Fibroblast of lung (primary cell): Measurements from ENCODE around the gene ALPK3.

ENCODE experiments used
- CTCF ChIP-seq, 2 donors: IDR thresholded peaks in 1 of 2; conservative IDR thresholded peaks in 1 of 2; 1 replicate in 1 of 2; 2 replicates in 1 of 2; pipeline ENCODE4 v1.5.1; 2011 to 2012; ENCODE audit warnings: low read length in 2 of 2, control low read depth in 1 of 2, inconsistent platforms in 1 of 2, low read depth in 1 of 2, mild to moderate bottlenecking in 1 of 2
- EZH2 ChIP-seq: IDR thresholded peaks from 2 replicates; pipeline ENCODE4 v1.5.1; 2012; ENCODE audit warnings: low read length, control low read depth, mild to moderate bottlenecking; ENCODE audit errors: missing control alignments

- TF ChIP-seq CTCF (conservative IDR thresholded peaks at IDR 0.05 in 1 of 2, IDR thresholded peaks at IDR 0.05 in 1 of 2; ENCODE audit: low read depth in 1 of 2, low read length in 2 of 2) (no peak), EZH2 (no peak)
Observed at GRCh38 chr15:84793431-84794161, 23.6 kb upstream of the ALPK3 start.
